BLaER1 treated with 17β-estradiol and CSF1 and Interleukin-3, amounts not matched to agents 10 nM and 100 nM (cell line): Measurements from ENCODE around the gene LRIT3.

Experiments
- H3K27ac ChIP-seq, 11 experiments: shearing (Covaris generic); formaldehyde crosslinking; 2 replicates each; pipeline ENCODE4 v1.8.1; 2022
- H3K27me3 ChIP-seq, 11 experiments: shearing (Covaris generic); formaldehyde crosslinking; 2 replicates each; pipeline ENCODE4 v1.8.1; 2022
- H3K36me3 ChIP-seq, 11 experiments: shearing (Covaris generic); formaldehyde crosslinking; 2 replicates each; pipeline ENCODE4 v1.8.1; 2022
- H3K4me1 ChIP-seq, 10 experiments: shearing (Covaris generic); formaldehyde crosslinking; 2 replicates each; pipeline ENCODE4 v1.8.1; 2022
- H3K4me2 ChIP-seq, 11 experiments: shearing (Covaris generic); formaldehyde crosslinking; 2 replicates each; pipeline ENCODE4 v1.8.1; 2022
- H3K4me3 ChIP-seq, 10 experiments: shearing (Covaris generic); formaldehyde crosslinking; 2 replicates each; pipeline ENCODE4 v1.8.1; 2022
- H3K9ac ChIP-seq, 11 experiments: shearing (Covaris generic); formaldehyde crosslinking; 2 replicates each; pipeline ENCODE4 v1.8.1; 2022
- H3K9me3 ChIP-seq, 11 experiments: shearing (Covaris generic); formaldehyde crosslinking; replicated peaks in 1 of 11; 2 replicates each; pipeline ENCODE4 v1.8.1; 2022
- H4K20me1 ChIP-seq, 11 experiments: shearing (Covaris generic); formaldehyde crosslinking; 2 replicates each; pipeline ENCODE4 v1.8.1; 2022
- Cebpa-rat ChIP-seq, 11 experiments: shearing (Covaris generic); IDR thresholded peaks; 2 replicates each; pipeline ENCODE4 v1.8.1; 2022

Gene LRIT3

GRCh38 chr4:109815151-109816081 is 32.5 kb upstream of the LRIT3 start, which contains the start of gene GAR1:
Gene GAR1, plus strand, starts transcription at chr4:109815762. Its CDS starts 403 bp downstream, at chr4:109816165.
- Histone ChIP-seq H3K9me3 (no peaks in the 10 kb centered on the region), H3K4me3 (peak within 1 kb of the TSS; percentile 76 to 93 (median 86)), H3K27ac (peak within 1 kb of the TSS; percentile 72 to 92 (median 89)), H4K20me1 (peaks cover 0 to 36% (median 5%) of the 10 kb centered on the region in 11 experiments; a peak in 10 of 22 replicates), H3K4me1 (peaks cover 22 to 27% (median 24%) of the 10 kb centered on the region in 10 experiments), H3K4me2 (peak within 1 kb of the TSS; percentile 78 to 93 (median 85)), H3K9ac (peak within 1 kb of the TSS; percentile 79 to 90 (median 87)), H3K27me3 (no peaks in the 10 kb centered on the region), H3K36me3 (peaks cover 17 to 34% (median 30%) of the 10 kb centered on the region in 11 experiments)
- no peak for TF ChIP-seq Cebpa-rat (IDR thresholded peaks at IDR 0.05)

- no peaks in the 10 kb centered on the region for H3K9me3 ChIP-seq
- peak overlapping the region; percentile 79 to 90 (median 87) for H3K9ac ChIP-seq
- peaks cover 23 to 41% (median 36%) of the 10 kb centered on the region in 11 experiments for H3K36me3 ChIP-seq
- H4K20me1 ChIP-seq: peaks cover 0 to 43% (median 12%) of the 10 kb centered on the region in 11 experiments; a peak in 11 of 22 replicates
- H3K4me1 ChIP-seq: peaks cover 22 to 27% (median 24%) of the 10 kb centered on the region in 10 experiments
- no peak for TF ChIP-seq Cebpa-rat (IDR thresholded peaks at IDR 0.05)
- peak overlapping the region; percentile 72 to 92 (median 89) for H3K27ac ChIP-seq
- no peaks in the 10 kb centered on the region for H3K27me3 ChIP-seq
- peak overlapping the region; percentile 76 to 93 (median 86) for H3K4me3 ChIP-seq
- H3K4me2 ChIP-seq: peak overlapping the region; percentile 78 to 93 (median 85)
Observed at GRCh38 chr4:109816082-109816442, 31.8 kb upstream of the LRIT3 start.

GRCh38 chr4:109816894-109817293 is 31.0 kb upstream of the LRIT3 start:
- peak overlapping the region in 5 of 11 experiments; percentile 81 to 91 (median 88); a peak in 5 of 22 replicates for H3K27ac ChIP-seq
- TF ChIP-seq Cebpa-rat (IDR thresholded peaks at IDR 0.05): no peak
- peak overlapping the region; percentile 79 to 90 (median 87); a peak in 21 of 22 replicates for H3K9ac ChIP-seq
- no peaks in the 10 kb centered on the region for H3K27me3 ChIP-seq
- H3K36me3 ChIP-seq: peaks cover 29 to 49% (median 44%) of the 10 kb centered on the region in 11 experiments
- H3K4me1 ChIP-seq: peaks cover 22 to 27% (median 24%) of the 10 kb centered on the region in 10 experiments
- H3K4me2 ChIP-seq: peak overlapping the region; percentile 78 to 93 (median 85)
- H4K20me1 ChIP-seq: peaks cover 0 to 51% (median 15%) of the 10 kb centered on the region in 11 experiments; a peak in 11 of 22 replicates
- no peaks in the 10 kb centered on the region for H3K9me3 ChIP-seq
- peak overlapping the region; percentile 76 to 93 (median 86) for H3K4me3 ChIP-seq

GRCh38 chr4:109818268-109818667 is 29.6 kb upstream of the LRIT3 start:
- H3K36me3 ChIP-seq: peaks cover 41 to 63% (median 57%) of the 10 kb centered on the region in 11 experiments

GRCh38 chr4:109820563-109820962 is 27.3 kb upstream of the LRIT3 start:
- Histone ChIP-seq H3K9me3 (no peaks in the 10 kb centered on the region), H3K4me2 (no peak overlapping the region), H3K9ac (no peak overlapping the region), H3K4me1 (peaks cover 14 to 19% (median 16%) of the 10 kb centered on the region in 10 experiments), H3K27me3 (no peaks in the 10 kb centered on the region), H3K36me3 (peaks cover 64 to 85% (median 78%) of the 10 kb centered on the region in 11 experiments), H3K27ac (no peak overlapping the region), H4K20me1 (peaks cover 0 to 73% (median 22%) of the 10 kb centered on the region in 11 experiments; a peak in 12 of 22 replicates), H3K4me3 (no peak overlapping the region)
- TF ChIP-seq Cebpa-rat (IDR thresholded peaks at IDR 0.05): no peak

More at GRCh38 chr4:109818268-109818667, 29.6 kb upstream of the LRIT3 start:
- peaks cover 22 to 27% (median 24%) of the 10 kb centered on the region in 10 experiments for H3K4me1 ChIP-seq
- no peak for TF ChIP-seq Cebpa-rat (IDR thresholded peaks at IDR 0.05)
- no peaks in the 10 kb centered on the region for H3K27me3 ChIP-seq
- H3K9me3 ChIP-seq: no peaks in the 10 kb centered on the region
- H3K4me3 ChIP-seq: no peak overlapping the region
- no peak overlapping the region for H3K4me2 ChIP-seq
- H4K20me1 ChIP-seq: peaks cover 0 to 65% (median 22%) of the 10 kb centered on the region in 11 experiments; a peak in 11 of 22 replicates
- no peak overlapping the region for H3K9ac ChIP-seq
- H3K27ac ChIP-seq: no peak overlapping the region

GRCh38 chr4:109821185-109821584 is 26.7 kb upstream of the LRIT3 start:
- no peaks in the 10 kb centered on the region for H3K9me3 ChIP-seq
- peaks cover 65 to 91% (median 84%) of the 10 kb centered on the region in 11 experiments for H3K36me3 ChIP-seq
- no peak for TF ChIP-seq Cebpa-rat (IDR thresholded peaks at IDR 0.05)
- no peak overlapping the region for H3K27ac ChIP-seq
- peaks cover 14 to 19% (median 16%) of the 10 kb centered on the region in 10 experiments for H3K4me1 ChIP-seq
- no peak overlapping the region for H3K4me2 ChIP-seq
- no peaks in the 10 kb centered on the region for H3K27me3 ChIP-seq
- no peak overlapping the region for H3K9ac ChIP-seq
- no peak overlapping the region for H3K4me3 ChIP-seq
- H4K20me1 ChIP-seq: peaks cover 0 to 79% (median 22%) of the 10 kb centered on the region in 11 experiments; a peak in 12 of 22 replicates

GRCh38 chr4:109826719-109827118 is 21.2 kb upstream of the LRIT3 start:
- Histone ChIP-seq H3K9ac (no peak overlapping the region), H3K9me3 (no peaks in the 10 kb centered on the region), H3K4me3 (no peak overlapping the region), H3K27me3 (no peaks in the 10 kb centered on the region), H3K4me1 (no peaks in the 10 kb centered on the region), H3K36me3 (peaks cover 36 to 86% (median 62%) of the 10 kb centered on the region in 11 experiments), H3K27ac (no peak overlapping the region), H4K20me1 (peaks cover 0 to 33% (median 7%) of the 10 kb centered on the region in 11 experiments; a peak in 8 of 22 replicates), H3K4me2 (no peak overlapping the region)
- no peak for TF ChIP-seq Cebpa-rat (IDR thresholded peaks at IDR 0.05)

GRCh38 chr4:109827672-109828071 is 20.2 kb upstream of the LRIT3 start, which contains the start of gene RRH:
Gene RRH, plus strand, starts transcription at chr4:109827972. Its CDS starts 56 bp downstream, at chr4:109828028.
- peaks cover 0 to 23% (median 5%) of the 10 kb centered on the region in 11 experiments; a peak in 8 of 22 replicates for H4K20me1 ChIP-seq
- H3K27me3 ChIP-seq: no peaks in the 10 kb centered on the region
- no peak within 1 kb of the TSS for H3K4me3 ChIP-seq
- TF ChIP-seq Cebpa-rat (IDR thresholded peaks at IDR 0.05): no peak
- H3K4me2 ChIP-seq: no peak within 1 kb of the TSS
- H3K27ac ChIP-seq: no peak within 1 kb of the TSS
- H3K9ac ChIP-seq: no peak within 1 kb of the TSS
- H3K36me3 ChIP-seq: peaks cover 30 to 77% (median 53%) of the 10 kb centered on the region in 11 experiments
- no peaks in the 10 kb centered on the region for H3K9me3 ChIP-seq
- H3K4me1 ChIP-seq: no peaks in the 10 kb centered on the region

GRCh38 chr4:109833756-109834155 is 14.2 kb upstream of the LRIT3 start:
- Histone ChIP-seq H3K4me1 (no peaks in the 10 kb centered on the region), H3K27ac (no peak overlapping the region), H3K9me3 (no peaks in the 10 kb centered on the region), H4K20me1 (no peaks in the 10 kb centered on the region), H3K27me3 (no peaks in the 10 kb centered on the region), H3K4me3 (no peak overlapping the region), H3K9ac (no peak overlapping the region), H3K36me3 (peaks cover 0 to 16% (median 5%) of the 10 kb centered on the region in 11 experiments; a peak in 11 of 22 replicates), H3K4me2 (no peak overlapping the region)
- TF ChIP-seq Cebpa-rat (IDR thresholded peaks at IDR 0.05): no peak
